Middle frontal gyrus (tissue), 1 donor: ENCODE results near the gene PITRM1.
"Not testable (repeated sequence)": the region's sequence is repeated elsewhere in the genome, so short reads cannot be mapped to it uniquely, and the experiment has no call there.

Source experiments
- DNase-seq: peaks from one replicate; pipeline ENCODE4 v3.0.0-alpha.2; 2015; ENCODE audit warnings: low spot score; ENCODE audit errors: extremely low spot score

Gene PITRM1

DNA sequence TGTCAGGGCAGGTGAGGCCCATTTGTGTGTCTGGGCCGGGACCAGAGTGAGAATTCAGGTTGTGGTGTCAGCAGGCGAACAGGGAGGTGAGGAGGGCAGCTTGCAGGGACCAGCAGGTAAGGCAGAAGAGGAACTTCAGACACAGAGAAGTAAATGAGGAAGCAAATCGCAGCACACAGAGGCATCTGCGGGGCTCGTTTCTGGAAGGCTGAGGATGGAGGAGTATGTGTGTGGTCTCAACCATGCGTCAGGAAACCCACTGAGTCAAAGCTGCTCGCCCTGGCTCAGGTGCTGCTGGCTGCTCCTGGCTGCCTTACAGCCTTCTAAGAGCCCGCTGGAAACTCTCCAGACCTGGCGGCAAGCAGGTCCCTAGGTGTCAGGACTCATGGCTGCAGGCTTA is 26.9 kb upstream of the PITRM1 start:
- no peak for DNase-seq

DNA sequence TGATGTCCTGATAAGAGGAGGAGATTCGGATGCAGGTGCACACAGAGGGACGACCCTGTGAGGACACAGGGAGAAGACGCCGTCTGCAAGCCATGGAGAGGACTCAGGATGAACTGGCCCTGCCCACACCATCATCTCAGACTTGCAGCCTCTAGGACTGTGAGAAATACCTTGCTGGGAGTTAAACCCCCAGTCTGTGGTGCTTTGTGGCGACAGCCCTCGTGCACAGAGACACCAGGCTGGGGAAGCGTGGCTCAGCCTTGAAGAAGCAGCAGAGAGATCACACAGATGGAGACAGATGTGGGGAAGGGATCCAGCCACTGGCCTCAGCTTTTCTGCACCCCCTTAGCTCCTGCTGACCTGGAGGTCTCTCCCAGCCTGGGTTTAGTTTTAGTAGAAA is 26.3 kb upstream of the PITRM1 start:
- no peak for DNase-seq

DNA sequence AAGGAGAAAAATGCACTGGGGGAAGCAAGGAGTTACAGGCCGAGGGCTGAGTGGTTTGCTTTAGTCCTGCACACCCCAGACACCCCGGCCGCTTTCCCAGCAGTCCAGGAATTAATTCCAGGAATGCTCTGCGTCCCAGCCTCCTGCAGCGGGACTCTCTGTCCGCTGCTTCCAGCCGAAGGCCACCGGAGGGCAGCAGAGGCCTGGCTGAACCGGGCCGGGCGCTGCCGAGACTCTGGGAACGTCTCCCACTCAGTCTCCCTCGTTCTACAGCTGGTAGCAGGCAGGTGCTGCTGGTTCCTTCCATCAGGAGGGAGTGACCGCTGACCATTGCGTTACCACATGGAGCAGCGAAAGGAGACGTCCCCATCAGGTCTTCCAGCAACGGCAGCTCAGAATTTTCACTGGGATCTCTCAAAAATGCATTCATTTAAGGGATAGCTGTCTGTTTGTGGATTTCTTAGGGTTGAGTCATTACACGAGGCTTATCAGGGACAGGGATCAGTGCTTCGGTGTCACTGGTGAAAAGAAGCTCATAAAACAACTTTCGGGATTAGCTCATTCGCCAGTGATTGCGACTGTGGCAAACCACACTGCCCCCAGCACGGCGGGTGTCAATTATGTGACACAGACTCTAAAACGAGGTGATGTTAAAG is 24.9 kb upstream of the PITRM1 start:
- DNase-seq: peak; percentile 62

DNA sequence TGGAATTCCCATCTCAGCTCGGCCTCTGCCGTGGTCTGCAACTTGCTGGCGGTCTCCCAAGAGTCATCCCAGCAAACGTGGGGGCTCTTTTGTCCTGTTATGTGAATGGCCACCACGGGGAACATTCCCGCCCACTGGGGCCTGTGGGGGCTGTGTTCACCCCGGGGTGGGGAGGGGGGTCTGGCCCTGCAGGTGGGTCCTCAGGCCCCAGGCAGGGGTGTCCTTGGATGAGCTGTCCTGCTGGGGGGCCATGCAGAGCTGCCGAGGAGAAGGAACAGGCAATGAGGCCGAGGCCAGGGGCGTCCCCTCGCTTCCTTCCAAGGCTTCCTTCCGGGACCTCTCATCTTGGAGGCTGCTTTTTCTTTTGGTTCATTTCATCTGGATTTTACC is 24.4 kb upstream of the PITRM1 start:
- DNase-seq: no peak

DNA sequence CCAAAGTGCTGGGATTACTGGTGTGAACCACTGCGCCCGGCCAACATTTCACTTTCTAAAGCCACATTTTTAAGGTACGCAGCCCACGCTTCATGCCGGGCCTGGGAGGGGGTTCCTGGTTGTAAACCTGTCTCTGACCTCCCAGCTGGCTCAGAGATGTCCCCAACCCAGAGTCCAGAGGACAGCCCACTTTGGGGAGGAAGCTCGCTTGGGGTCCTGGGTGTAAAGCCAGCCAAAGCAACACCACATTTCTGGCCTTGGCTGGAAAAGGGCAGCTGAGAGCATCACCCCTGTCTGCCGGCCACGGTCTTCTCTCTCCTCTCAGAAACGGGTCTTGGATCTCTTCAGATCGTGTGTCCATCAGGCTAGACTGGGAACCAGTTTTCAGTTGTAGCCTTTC is 23.9 kb upstream of the PITRM1 start:
- no peak for DNase-seq

DNA sequence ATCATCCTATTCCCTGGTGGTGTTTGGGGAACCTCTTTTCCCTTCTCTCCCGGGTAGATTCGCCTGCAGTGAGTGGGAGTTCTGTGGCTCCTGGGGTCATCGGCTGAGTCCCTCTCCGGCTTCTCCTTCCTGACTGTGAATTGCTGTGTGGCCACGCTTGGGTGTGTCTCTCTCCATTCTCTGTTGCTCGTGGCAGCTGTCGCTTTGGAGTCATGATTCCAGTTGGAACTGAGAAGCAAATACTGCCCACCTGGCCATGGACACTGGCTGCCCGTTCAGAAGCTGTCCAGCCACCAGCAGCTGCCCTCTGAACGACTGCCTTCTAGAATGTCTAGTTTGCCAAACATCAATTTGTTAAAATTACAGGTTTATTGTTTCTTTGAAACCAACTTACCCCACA is 23.1 kb upstream of the PITRM1 start:
- DNase-seq: no peak

DNA sequence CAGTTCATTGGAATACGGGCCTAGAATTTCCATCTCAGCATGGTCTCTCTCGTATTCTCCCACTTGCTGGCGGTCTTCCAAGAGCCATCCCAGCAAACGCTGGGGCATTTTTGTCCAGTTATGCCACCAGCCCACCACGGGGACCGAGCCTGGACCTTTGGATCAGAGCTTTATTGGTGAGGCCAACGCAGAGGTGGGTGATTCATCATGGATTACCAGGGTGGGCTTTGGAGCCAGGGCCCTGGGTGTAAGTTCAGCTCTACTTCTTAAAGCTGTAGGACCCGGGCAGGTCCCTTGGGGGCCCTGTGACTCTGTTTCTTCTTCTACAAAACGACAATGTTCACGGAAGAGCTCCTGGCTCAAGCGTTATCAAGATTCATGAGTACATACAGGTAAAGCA is 22.7 kb upstream of the PITRM1 start:
- no peak for DNase-seq

DNA sequence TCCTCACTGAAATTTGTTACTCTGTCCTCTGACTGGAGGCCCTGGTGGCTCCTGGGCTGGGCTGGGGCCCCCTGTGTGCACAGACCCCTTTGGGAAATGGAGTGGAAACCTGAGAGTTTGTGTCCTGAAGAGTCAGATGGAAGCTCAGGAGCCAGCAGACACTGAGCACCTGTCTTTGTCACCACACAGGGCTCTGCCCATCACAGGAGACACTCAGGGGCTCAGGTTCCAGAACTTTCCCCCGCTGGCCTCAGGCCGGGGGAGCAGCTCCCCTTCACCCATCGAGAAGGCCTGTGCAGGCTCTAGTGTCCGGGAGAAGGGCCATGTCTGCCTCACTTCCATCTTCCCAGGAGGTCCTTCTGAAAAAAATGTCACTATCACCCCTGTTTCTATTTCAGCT is 22.3 kb upstream of the PITRM1 start:
- DNase-seq: no peak

DNA sequence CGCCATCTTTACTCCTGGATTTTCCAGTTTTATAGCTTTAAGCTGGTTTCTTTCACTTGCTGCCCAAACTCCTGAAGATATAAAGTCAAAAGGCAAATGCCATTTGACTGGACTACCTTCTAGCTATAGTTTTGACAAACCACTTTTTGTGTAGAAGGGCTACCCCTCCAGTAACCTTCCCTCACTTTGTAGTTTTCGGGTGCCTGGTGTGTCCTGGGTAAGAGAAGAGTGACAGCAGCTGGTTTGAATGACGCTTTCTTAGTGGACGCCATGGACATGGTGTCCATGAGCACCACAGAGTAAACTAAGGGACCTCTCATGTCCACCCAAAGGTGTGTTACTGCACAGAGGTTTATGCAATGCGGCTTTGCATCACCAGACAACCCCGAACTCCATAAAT is 21.2 kb upstream of the PITRM1 start:
- DNase-seq: no peak

DNA sequence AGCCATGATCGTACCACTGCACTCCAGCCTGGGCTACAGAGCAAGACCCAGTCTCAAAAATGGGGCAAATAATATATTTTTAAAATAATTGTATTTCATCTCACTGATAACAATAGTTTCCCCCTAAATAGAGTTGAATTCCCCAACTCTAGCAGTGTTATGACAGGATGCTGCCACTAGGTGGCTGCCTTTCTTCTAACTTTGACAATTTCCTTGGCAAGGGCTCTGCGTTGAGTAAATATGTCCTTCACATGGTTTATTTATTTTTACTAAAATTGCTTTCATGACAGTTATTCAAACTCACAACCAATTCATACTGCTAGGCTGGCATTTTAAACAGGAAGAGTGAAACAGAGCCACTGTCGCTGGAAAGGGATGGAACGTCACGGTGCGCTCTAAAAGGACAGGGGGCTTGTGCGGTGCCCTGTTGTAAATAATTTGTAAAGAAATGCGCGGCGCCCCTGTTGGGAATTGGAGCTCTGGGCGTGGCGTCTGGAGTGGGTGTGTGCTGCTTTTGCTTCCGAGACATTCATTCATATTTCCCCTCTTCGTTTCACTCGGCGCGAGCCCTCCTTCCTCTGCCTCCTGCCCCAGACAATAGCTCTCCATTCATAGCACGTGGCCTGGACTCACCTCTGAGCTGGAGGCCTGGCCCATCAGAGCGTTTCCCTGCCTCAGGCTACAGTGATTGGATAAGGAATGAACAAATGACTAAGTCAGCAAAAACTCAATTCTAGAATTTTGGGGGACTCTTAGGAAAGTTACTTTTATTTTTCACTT is 20.5 kb upstream of the PITRM1 start:
- DNase-seq: peak; percentile 71

DNA sequence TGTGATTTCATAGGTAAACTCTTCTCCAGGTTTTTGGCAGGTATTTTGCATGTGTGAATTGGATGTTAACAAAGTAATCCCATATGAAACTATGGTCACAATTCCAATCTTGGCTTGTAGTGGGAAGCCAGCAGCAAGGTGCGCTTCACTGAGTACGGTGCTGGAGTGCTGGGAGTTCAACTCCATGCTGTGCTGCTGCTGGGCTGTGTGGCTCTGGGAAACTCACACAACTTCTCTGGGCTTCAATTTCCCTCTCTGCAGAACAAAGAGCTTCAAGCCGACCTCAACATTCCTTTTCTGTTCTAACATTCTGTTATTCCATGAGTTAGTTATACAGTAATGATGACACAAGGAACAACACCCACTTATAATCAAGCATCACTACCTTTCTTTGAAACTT is 18.2 kb upstream of the PITRM1 start:
- DNase-seq: no peak

DNA sequence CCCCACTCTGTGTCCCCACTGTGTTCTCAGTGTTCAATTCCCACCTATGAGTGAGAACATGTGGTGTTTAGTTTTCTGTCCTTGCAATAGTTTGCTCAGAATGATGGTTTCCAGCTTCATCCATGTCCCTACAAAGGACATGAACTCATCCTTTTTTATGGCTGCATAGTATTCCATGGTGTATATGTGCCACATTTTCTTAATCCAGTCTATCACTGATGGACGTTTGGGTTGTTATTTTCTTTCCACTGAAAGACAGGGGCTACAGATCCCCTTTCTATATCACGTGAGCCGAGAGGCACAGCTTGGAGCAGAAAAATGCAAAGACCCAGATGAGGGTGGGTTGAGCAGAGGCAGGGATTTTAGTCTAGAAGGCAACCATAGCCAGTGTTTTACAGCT is 14.6 kb upstream of the PITRM1 start:
- not testable (repeated sequence) for DNase-seq

DNA sequence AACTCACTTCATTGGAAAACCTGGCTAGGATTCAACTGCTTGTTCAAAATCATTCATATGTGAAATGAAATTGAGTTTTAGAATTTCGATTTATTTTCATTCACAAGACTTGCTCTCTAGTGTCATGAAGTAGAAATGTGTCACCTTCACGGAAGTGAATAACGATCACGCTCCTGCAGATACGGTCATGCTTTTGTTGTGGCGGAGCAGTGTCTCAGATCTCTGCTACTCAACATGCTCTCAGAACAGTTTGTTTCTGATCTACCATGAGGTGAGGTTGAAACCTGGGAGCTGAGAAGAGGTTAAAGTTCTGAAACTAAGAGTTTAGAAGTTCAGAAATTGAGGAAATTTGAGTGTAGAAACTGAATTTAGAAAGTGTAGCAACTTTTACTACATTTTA is 13.8 kb upstream of the PITRM1 start:
- no peak for DNase-seq

DNA sequence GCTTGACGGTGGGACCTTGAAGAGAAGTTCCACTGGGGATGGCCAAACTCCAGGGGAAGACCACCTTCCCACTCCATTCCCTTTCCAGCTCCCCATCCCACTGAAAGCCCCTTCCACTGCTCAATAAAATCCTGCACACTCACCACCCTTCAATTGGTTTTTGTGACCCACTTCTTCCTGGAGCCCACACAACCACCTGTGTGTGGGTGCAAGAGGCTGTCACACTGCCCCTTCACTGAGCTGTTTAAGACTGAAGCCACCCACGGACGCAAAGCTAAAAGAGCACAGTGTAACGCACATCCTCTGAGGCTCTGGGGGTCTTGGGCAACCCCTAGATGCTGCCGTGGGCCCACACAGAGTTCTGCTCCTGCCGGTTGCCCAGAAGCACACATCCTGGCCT is 12.8 kb upstream of the PITRM1 start:
- DNase-seq: no peak

DNA sequence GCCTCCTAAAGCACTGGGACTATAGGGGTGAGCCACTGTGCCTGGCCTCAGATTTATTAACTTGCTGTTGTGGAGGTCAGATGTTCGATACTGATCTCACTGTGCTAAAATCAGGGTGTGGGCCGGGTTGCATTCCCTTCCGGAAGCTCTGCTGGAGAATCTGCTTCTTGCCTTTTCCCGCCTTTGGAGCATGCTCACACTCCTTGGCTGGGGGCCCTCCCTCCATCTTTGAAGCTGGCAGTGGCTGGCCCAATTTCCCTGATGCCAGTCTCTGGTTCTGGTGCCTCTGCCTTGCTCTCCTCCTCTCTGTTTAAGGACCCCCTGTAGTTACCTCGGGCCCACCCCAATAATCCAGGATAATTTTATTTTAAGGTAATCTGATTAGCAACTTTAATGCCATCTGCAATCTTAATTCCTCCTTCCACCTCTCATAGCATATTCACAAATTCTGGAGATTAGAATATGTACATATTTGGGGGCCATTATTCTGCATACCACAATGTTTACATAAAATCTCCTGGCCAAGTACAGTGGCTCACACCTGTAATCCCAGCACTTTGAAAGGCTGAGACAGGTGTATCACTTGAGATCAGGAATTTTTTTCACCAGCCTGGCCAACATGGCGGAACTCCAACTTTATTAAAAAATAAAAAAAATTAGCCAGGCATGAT is 7.9 kb upstream of the PITRM1 start:
- DNase-seq: no peak

DNA sequence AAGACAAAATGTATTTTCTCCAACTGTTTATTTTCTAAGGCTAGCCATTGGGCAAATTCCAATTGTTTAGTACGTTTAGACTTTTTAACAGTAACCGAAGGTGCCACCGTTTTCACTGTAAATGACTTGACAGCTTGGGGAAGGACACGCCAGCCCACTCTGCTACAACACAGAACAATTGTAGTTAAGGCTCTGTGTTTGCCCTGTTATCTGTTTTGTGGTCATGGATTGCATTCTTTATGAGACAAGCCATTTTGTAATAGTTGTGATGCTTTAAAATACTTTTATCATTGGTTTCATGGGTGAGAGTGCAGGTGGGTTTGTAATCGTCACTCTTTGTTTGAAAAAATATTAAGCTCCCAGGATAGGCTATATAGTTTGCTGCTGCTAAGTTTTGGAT is 6.6 kb upstream of the PITRM1 start:
- no peak for DNase-seq

DNA sequence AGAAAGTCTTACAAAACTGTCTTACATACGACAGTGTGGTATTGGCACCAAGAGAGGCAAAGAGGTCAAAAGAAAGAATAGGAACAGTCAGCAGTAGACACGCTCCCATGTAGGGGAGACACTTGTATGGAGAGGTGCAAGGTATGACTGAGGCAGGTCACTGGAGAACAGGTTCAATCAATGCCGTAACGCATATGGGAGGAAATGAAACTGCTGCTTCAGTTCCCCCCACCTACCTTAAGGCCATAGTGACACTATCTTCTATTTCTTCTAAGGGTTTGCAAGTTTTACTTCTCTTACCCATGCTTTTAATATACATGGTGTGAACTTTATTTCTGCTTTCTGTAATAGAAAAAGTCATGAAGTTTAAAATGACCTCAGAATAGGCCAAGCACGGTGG is 5.5 kb upstream of the PITRM1 start:
- no peak for DNase-seq

DNA sequence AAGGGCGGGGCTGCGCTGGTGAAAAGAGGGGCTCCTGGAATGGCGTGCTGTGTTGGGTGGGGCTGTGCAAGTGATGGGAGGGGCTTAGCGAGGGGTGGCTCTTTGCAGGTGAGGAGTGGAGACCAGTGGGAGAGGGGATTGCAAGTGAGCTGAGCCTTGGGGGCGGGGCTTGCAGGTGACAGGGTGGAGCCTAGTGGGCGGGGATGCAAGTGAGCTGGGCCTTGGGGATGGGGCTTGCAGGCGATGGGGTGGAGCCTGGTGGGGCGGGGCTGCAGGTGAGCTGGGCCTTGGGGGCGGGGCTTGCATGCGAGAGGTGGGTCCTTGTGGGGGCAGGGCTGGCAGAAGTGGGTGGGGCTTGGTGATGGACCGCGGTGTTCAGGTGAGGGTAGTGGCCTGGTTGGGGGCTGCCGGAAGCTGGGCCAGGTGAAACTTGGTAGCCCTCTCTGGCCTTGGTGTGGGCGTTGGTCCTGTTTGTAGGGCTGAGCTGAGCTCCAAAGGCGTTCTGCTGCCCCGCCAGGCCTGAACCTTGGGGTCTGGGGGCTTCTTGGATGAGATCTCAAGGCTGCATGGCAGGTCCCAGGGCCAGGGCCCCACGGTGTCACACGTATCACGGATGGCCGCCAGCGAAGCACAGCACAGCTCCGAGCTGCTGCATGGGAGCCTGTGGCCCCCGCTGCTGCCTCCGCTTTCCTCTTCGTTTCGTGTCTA is 743 bp upstream of the PITRM1 start:
- no peak for DNase-seq

DNA sequence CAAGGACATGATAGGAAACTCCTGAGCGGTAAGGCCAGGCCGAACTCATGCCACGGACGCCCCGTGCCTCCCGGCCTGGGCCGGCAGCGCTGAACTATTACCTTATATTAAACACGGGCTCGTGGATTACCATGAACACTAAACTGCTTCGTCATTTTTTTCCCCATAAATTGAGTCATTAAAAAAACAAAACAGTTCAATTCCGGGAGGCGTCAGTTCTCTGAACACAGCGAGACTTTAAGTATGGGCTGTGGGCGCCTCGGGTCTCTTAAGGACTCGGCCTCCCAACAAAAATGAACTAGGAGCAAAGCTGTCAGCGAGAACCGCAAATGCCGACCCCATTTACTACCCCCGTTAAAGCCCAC is 519 bp downstream of the PITRM1 start:
- no peak for DNase-seq

DNA sequence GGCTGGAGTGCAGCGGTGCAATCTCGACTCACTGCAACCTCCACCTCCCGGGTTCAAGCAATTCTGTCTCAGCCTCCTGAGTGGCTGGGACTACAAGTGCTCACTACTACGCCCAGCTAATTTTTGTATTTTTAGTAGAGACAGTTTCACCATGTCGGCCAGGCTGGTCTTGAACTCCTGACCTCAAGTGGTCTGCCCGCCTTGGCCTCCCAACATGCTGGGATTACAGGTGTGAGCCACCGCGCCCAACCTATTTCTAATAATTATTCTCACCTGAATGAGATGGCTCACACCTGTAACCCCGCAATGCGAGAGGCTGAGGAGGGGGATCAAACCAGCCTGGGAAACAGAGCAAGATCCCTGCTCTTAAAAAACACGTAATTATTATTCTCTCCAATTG is 1.1 kb downstream of the PITRM1 start:
- not testable (repeated sequence) for DNase-seq

DNA sequence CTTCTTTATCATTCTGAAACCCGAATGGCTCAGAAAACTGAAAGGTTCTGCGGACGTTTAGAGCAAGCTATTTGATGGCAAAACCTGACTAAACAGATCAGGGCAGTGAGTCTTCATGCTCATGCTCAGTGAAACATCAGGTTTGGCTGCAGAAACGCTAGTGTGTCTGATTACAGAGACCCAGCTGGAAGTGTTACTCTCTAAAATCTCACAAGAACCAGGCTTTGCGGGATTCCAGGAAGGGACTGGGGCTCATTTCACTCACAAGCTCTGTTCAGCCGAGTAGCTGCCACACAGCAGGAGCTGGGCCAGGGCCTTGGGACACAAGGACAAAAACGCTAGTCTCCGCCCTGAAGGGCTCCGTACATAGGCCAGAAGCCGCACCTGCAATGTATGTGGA is 2.9 kb downstream of the PITRM1 start:
- no peak for DNase-seq

DNA sequence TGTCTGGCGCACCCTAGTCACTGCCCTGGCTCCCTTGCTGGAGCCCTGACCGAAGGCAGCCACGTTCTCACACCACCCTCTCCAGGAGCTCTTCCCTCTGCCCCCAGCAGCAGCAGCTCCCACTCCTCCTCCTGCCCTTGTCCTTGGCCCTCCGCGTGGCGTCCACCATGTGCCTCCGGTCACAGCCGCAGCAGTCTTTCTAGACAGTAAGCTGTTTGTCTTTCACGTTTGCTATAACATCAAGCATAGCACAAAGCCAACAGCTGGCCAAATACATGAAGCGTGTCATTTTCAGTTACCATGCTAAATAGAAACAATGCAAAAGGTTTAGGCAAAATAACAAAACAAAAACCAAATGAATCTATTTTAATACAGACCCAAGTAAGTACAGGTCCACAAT is 3.3 kb downstream of the PITRM1 start:
- DNase-seq: no peak
